ENCODE measurements around the gene ATCAY. TPM values are rescaled to one million over a fixed set of nuclear protein-coding genes. Genes with fewer than 3 reads are reported as not detected.

The ATCAY gene
- polyA plus RNA-seq, 3 donors: not detected

DNA sequence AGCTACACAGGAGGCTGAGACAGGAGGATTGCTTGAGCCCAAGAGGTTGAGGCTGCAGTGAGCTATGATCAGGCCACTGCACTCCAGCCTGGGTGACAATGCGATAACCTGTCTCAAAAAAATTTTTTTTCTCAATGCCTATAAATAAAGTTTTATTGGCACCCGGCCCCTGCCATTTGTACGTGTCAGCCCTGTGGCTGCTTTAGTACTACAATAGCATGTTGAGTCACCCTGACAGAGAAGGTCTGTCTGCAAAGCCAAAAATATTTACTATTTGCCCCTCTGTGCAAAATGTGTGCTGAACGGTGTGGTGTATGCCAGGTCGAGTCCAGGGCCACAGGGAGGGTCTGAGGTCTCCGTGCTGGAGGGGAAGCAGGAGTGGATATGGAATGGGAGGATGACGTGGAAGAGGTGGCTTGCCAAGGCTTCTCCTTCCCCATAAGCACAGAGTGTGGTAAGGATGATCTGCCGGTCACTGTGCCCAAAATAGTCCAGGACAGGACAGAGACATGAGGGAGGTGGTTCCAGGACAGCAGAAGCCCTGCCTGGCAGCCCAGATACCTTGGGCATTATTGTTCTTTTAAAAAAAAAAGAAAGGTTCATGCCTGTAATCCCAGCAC, 62.4 kb downstream of the ATCAY start:
- no peak overlapping the region for H3K4me2 ChIP-seq (replicated peaks; ENCODE audit: extremely low read depth, low read length, poor library complexity, severe bottlenecking)
- H3K36me3 ChIP-seq (replicated peaks in 1 of 2; ENCODE audit: control insufficient read depth in 1 of 2, insufficient read depth in 2 of 2, low read length in 2 of 2): no peaks in the 10 kb centered on the region
- intact Hi-C loops (cut with micrococcal nuclease): no loop called here
- H3K27me3 ChIP-seq (ENCODE audit: control insufficient read depth in 2 of 2, insufficient read depth in 2 of 2, low read length in 2 of 2): no peaks in the 10 kb centered on the region
- no peak overlapping the region for H3K9ac ChIP-seq (ENCODE audit: insufficient read depth, low read length, poor library complexity, severe bottlenecking)
- no peak overlapping the region for H3K27ac ChIP-seq (ENCODE audit: low read depth in 1 of 2, low read length in 2 of 2)
- no peaks in the 10 kb centered on the region for H3K9me3 ChIP-seq (replicated peaks in 1 of 2; ENCODE audit: control insufficient read depth in 1 of 2, insufficient read depth in 1 of 2, low read length in 2 of 2)
- no peaks in the 10 kb centered on the region for H3K79me2 ChIP-seq (ENCODE audit: insufficient read depth, low read length)
- Mint-ChIP-seq H3K27ac (no peak overlapping the region), H3K36me3 (no peaks in the 10 kb centered on the region), H3K9me3 (peaks cover 0 to 2% (median 0%) of the 10 kb centered on the region in 7 donors), H3K4me3 (no peak overlapping the region), H3K4me1 (peaks cover 13% of the 10 kb centered on the region), H3K27me3 (ENCODE audit: low read depth in 3 of 3) (peaks cover 0 to 5% (median 4%) of the 10 kb centered on the region in 3 donors)
- H4K20me1 ChIP-seq (ENCODE audit: insufficient read depth, low read length): no peaks in the 10 kb centered on the region
- H3K4me1 ChIP-seq (ENCODE audit: control insufficient read depth in 1 of 2, insufficient read depth in 2 of 2, low read length in 2 of 2): peaks cover 11 to 13% of the 10 kb centered on the region in 2 donors
- no peak overlapping the region for H2AFZ ChIP-seq (ENCODE audit: insufficient read depth, low read depth, low read length, poor library complexity, severe bottlenecking)
- no peak overlapping the region for H3K4me3 ChIP-seq (replicated peaks in 1 of 3; ENCODE audit: low read depth in 2 of 3, low read length in 3 of 3)
- WGBS (ENCODE audit: insufficient coverage): 94% methylated on average over 3 of the region's 8 CpGs
- no peak for DNase-seq
- TF ChIP-seq, protein P1, sequence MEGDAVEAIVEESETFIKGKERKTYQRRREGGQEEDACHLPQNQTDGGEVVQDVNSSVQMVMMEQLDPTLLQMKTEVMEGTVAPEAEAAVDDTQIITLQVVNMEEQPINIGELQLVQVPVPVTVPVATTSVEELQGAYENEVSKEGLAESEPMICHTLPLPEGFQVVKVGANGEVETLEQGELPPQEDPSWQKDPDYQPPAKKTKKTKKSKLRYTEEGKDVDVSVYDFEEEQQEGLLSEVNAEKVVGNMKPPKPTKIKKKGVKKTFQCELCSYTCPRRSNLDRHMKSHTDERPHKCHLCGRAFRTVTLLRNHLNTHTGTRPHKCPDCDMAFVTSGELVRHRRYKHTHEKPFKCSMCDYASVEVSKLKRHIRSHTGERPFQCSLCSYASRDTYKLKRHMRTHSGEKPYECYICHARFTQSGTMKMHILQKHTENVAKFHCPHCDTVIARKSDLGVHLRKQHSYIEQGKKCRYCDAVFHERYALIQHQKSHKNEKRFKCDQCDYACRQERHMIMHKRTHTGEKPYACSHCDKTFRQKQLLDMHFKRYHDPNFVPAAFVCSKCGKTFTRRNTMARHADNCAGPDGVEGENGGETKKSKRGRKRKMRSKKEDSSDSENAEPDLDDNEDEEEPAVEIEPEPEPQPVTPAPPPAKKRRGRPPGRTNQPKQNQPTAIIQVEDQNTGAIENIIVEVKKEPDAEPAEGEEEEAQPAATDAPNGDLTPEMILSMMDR (IDR thresholded peaks at IDR 0.05): no peak

DNA sequence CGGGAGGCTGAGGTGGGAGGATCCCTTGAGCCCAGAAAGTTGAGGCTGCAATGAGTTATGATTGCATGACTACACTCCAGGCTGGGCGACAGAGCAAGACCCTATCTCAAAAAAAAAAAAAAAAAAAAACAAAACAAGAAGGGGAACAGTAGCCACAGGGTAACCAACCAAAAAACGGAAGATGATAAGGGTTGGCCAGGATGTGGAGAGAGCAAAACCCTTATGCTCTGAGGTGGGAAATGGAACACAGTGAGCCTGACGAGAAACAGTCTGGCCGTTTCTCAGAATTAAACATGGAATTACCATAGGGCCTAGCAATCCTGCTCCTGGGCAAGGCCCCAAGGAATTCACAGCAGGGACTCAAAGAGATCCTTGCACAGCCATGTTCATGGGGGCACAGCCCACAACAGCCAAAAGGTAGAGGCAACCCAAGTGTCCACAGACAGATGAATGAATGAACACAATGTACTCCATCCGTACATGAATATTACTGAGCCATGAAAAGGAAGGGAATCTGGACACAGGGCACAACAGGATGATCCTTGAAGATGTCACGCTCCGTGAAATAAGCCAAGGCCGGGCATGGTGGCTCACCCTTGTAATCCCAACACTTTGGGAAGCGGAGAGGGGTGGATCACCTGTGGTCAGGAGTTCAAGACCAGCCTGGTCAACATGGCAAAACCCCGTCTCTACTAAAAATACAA, 63.7 kb downstream of the ATCAY start:
- no peaks in the 10 kb centered on the region for H3K27me3 ChIP-seq (ENCODE audit: control insufficient read depth in 2 of 2, insufficient read depth in 2 of 2, low read length in 2 of 2)
- H3K36me3 ChIP-seq (replicated peaks in 1 of 2; ENCODE audit: control insufficient read depth in 1 of 2, insufficient read depth in 2 of 2, low read length in 2 of 2): no peaks in the 10 kb centered on the region
- H2AFZ ChIP-seq (ENCODE audit: insufficient read depth, low read depth, low read length, poor library complexity, severe bottlenecking): no peak overlapping the region
- DNase-seq: no peak
- 65% methylated on average over 8 of the region's 11 CpGs for WGBS (ENCODE audit: insufficient coverage)
- Mint-ChIP-seq H3K4me3 (peak overlapping the region in 1 of 2 donors; percentile 60), H3K27me3 (ENCODE audit: low read depth in 3 of 3) (peaks cover 0 to 5% (median 2%) of the 10 kb centered on the region in 3 donors), H3K27ac (peak overlapping the region in 5 of 7 donors; percentile 3 to 65 (median 31)), H3K4me1 (peaks cover 13% of the 10 kb centered on the region), H3K36me3 (no peaks in the 10 kb centered on the region), H3K9me3 (peaks cover 0 to 2% (median 0%) of the 10 kb centered on the region in 7 donors)
- H3K4me2 ChIP-seq (replicated peaks; ENCODE audit: extremely low read depth, low read length, poor library complexity, severe bottlenecking): no peak overlapping the region
- intact Hi-C loops (cut with micrococcal nuclease): no loop called here
- no peaks in the 10 kb centered on the region for H3K79me2 ChIP-seq (ENCODE audit: insufficient read depth, low read length)
- no peaks in the 10 kb centered on the region for H3K9me3 ChIP-seq (replicated peaks in 1 of 2; ENCODE audit: control insufficient read depth in 1 of 2, insufficient read depth in 1 of 2, low read length in 2 of 2)
- H3K9ac ChIP-seq (ENCODE audit: insufficient read depth, low read length, poor library complexity, severe bottlenecking): no peak overlapping the region
- H3K27ac ChIP-seq (ENCODE audit: low read depth in 1 of 2, low read length in 2 of 2): peak overlapping the region in 1 of 2 donors; percentile 14
- no peak overlapping the region for H3K4me3 ChIP-seq (replicated peaks in 1 of 3; ENCODE audit: low read depth in 2 of 3, low read length in 3 of 3)
- peaks cover 11 to 13% of the 10 kb centered on the region in 2 donors for H3K4me1 ChIP-seq (ENCODE audit: control insufficient read depth in 1 of 2, insufficient read depth in 2 of 2, low read length in 2 of 2)
- TF ChIP-seq, protein P1 (IDR thresholded peaks at IDR 0.05): no peak
- no peaks in the 10 kb centered on the region for H4K20me1 ChIP-seq (ENCODE audit: insufficient read depth, low read length)
